HepG2 (cell line): ENCODE data around the gene ODC1. TPM values are rescaled to one million over a fixed set of nuclear protein-coding genes. Genes with fewer than 3 reads are reported as not detected.
A peak's percentile ranks its signal among the peaks of the same experiment; 100 is the strongest.

Experiments used
- ATF1 ChIP-seq: IDR thresholded peaks from 2 replicates; pipeline ENCODE4 v1.6.1; 2016; ENCODE audit warnings: mild to moderate bottlenecking, control low read depth
- ATRX ChIP-seq: sonication (generic); formaldehyde crosslinking; IDR thresholded peaks from 2 replicates; pipeline ENCODE4 v1.4.0; 2020; ENCODE audit warnings: missing genetic modification reagents, borderline replicate concordance
- HES4 ChIP-seq: sonication (generic); formaldehyde crosslinking; IDR thresholded peaks from 2 replicates; pipeline ENCODE4 v1.9.0; 2021; ENCODE audit warnings: mild to moderate bottlenecking, missing genetic modification reagents, borderline replicate concordance
- HNF4G ChIP-seq, 2 experiments: sonication (generic) in 1 of 2; formaldehyde crosslinking in 1 of 2; IDR thresholded peaks; 2 replicates each; pipeline versions ENCODE4 v1.4.0 to v1.6.1; 2011 to 2020; ENCODE audit warnings: borderline replicate concordance in 2 of 2, low read depth in 2 of 2, mild to moderate bottlenecking in 2 of 2, low read length in 1 of 2, missing genetic modification reagents in 1 of 2, moderate library complexity in 1 of 2
- POLR2AphosphoS2 ChIP-seq: IDR thresholded peaks from 2 replicates; pipeline ENCODE4 v1.6.1; 2011; ENCODE audit warnings: low read depth, low read length, improper control_type of control experiment
- PRMT3 ChIP-seq: sonication (generic); formaldehyde crosslinking; IDR thresholded peaks from 2 replicates; pipeline ENCODE4 v1.8.1; 2022; ENCODE audit warnings: low read depth, mild to moderate bottlenecking, moderate library complexity, missing genetic modification reagents, borderline replicate concordance
- ZBTB7A ChIP-seq: sonication (generic); formaldehyde crosslinking; IDR thresholded peaks from 2 replicates; pipeline ENCODE4 v1.8.0; 2022; ENCODE audit warnings: mild to moderate bottlenecking, missing genetic modification reagents
- ZIK1 ChIP-seq: sonication (generic); formaldehyde crosslinking; IDR thresholded peaks from 2 replicates; pipeline ENCODE4 v1.5.0; 2020; ENCODE audit warnings: mild to moderate bottlenecking, low read depth, missing genetic modification reagents, borderline replicate concordance
- ZNF121 ChIP-seq: sonication (generic); formaldehyde crosslinking; IDR thresholded peaks from 2 replicates; pipeline ENCODE4 v1.5.0; 2020; ENCODE audit warnings: mild to moderate bottlenecking, missing genetic modification reagents
- ZNF484 ChIP-seq: sonication (generic); formaldehyde crosslinking; IDR thresholded peaks from 2 replicates; pipeline ENCODE4 v1.5.1; 2020; ENCODE audit warnings: mild to moderate bottlenecking, low read depth, missing genetic modification reagents, borderline replicate concordance
- ZNF530 ChIP-seq: sonication (generic); formaldehyde crosslinking; IDR thresholded peaks from 2 replicates; pipeline ENCODE4 v1.5.0; 2020; ENCODE audit warnings: low read depth, mild to moderate bottlenecking, missing genetic modification reagents
- ZNF782 ChIP-seq: sonication (generic); formaldehyde crosslinking; IDR thresholded peaks from 2 replicates; pipeline ENCODE4 v1.4.0; 2020; ENCODE audit warnings: missing genetic modification reagents, mild to moderate bottlenecking, borderline replicate concordance
- polyA plus RNA-seq, 8 experiments: library from polyadenylated mRNA; depleted of rRNA in 3 of 8; stranded (reverse) in 7 of 8; unstranded in 1 of 8; fragments of >200 nt; fragmentation: Illumina TruSeq in 4 of 8; extraction: Trizol in 4 of 8; gene quantifications; 2 replicates each; pipeline versions ENCODE4 v1.2.1 to v1.2.3, GENCODE V29; 2011 to 2016; ENCODE audit warnings: low read depth in 4 of 8, missing spikeins in 1 of 8, mixed read lengths in 1 of 8; ENCODE audit not compliant: insufficient read depth in 1 of 8
- total RNA-seq, 5 experiments: library from RNA; depleted of rRNA; stranded (reverse); fragments of >200 nt; fragmentation: Illumina TruSeq; extraction: Trizol; gene quantifications; 2 replicates each; pipeline ENCODE4 v1.2.3, GENCODE V29; 2016; ENCODE audit warnings: low read depth in 1 of 5
- TF ChIP-seq, protein P1 (sequence below), 2 experiments: fragments of 450-650 bp in 1 of 2; sonication (generic) in 1 of 2; formaldehyde crosslinking in 1 of 2; IDR thresholded peaks; 2 replicates each; pipeline versions ENCODE4 v1.6.1 to v1.8.0; 2016 to 2022; ENCODE audit warnings: antibody characterized with exemption in 1 of 2, mild to moderate bottlenecking in 1 of 2, missing genetic modification reagents in 1 of 2
- TF ChIP-seq, protein P2 (sequence below): sonication (generic); formaldehyde crosslinking; IDR thresholded peaks from 2 replicates; pipeline ENCODE4 v1.8.0; 2022; ENCODE audit warnings: mild to moderate bottlenecking, missing genetic modification reagents
- TF ChIP-seq, protein P3 (sequence below): IDR thresholded peaks from 2 replicates; pipeline ENCODE4 v1.6.1; 2016; ENCODE audit warnings: low read depth

ODC1 gene
- total and polyA plus RNA-seq, 2 of the 13 experiments (the other 11 are each of a cell fraction or from before 2014, with no cell fraction given), result 142 to 371 TPM

DNA sequence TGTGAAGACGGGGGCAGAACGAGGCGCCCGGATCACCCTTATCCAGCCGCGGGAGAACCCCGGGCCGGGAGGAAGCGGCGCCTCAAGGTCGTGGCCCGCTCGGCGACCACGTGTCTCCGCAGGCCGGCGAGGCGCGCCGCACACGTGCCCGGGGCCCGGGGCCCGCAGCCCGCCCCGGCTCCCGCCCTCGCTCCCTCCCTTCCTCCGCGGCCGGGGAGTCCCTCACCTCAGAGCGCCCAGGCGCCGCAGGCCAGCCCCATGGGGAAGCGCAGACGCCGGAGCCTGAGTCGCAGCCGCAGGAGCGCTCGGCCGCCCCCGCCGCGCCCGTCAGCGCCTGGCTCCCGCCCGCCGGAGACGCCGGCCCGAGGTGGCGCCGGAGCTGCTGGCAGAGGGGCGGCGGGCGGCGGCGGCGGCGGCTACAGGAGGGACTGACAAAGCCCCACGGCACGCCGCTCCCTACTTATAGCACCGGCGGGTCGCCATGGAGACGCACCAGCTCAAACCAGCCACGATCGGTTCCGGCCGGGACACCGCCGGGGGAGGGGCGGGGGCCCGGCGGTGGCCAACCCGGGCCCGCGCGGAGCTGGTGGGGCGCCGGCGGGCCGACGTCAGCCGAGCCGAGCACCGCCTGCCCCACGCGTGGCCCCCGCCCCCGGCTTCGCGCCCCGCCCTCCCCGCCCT lies at the start of gene ODC1 (continued):
- TF ChIP-seq, protein P1, sequence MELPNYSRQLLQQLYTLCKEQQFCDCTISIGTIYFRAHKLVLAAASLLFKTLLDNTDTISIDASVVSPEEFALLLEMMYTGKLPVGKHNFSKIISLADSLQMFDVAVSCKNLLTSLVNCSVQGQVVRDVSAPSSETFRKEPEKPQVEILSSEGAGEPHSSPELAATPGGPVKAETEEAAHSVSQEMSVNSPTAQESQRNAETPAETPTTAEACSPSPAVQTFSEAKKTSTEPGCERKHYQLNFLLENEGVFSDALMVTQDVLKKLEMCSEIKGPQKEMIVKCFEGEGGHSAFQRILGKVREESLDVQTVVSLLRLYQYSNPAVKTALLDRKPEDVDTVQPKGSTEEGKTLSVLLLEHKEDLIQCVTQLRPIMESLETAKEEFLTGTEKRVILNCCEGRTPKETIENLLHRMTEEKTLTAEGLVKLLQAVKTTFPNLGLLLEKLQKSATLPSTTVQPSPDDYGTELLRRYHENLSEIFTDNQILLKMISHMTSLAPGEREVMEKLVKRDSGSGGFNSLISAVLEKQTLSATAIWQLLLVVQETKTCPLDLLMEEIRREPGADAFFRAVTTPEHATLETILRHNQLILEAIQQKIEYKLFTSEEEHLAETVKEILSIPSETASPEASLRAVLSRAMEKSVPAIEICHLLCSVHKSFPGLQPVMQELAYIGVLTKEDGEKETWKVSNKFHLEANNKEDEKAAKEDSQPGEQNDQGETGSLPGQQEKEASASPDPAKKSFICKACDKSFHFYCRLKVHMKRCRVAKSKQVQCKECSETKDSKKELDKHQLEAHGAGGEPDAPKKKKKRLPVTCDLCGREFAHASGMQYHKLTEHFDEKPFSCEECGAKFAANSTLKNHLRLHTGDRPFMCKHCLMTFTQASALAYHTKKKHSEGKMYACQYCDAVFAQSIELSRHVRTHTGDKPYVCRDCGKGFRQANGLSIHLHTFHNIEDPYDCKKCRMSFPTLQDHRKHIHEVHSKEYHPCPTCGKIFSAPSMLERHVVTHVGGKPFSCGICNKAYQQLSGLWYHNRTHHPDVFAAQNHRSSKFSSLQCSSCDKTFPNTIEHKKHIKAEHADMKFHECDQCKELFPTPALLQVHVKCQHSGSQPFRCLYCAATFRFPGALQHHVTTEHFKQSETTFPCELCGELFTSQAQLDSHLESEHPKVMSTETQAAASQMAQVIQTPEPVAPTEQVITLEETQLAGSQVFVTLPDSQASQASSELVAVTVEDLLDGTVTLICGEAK (IDR thresholded peaks at IDR 0.05), result no peak
- TF ChIP-seq, protein P1 (CRISPR knock-in tag; IDR thresholded peaks at IDR 0.05), result peak; percentile 91
- peak; percentile 100 for TF ChIP-seq ZIK1 (CRISPR knock-in tag)
- TF ChIP-seq, protein P2, sequence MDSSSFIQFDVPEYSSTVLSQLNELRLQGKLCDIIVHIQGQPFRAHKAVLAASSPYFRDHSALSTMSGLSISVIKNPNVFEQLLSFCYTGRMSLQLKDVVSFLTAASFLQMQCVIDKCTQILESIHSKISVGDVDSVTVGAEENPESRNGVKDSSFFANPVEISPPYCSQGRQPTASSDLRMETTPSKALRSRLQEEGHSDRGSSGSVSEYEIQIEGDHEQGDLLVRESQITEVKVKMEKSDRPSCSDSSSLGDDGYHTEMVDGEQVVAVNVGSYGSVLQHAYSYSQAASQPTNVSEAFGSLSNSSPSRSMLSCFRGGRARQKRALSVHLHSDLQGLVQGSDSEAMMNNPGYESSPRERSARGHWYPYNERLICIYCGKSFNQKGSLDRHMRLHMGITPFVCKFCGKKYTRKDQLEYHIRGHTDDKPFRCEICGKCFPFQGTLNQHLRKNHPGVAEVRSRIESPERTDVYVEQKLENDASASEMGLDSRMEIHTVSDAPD, result no peak
- peak; percentile 91; the same call in 1 of the 2 replicates for TF ChIP-seq ZNF782 (CRISPR knock-in tag)
- no peak for TF ChIP-seq ZNF530 (CRISPR knock-in tag)
- peak; percentile 100 for TF ChIP-seq HES4 (CRISPR knock-in tag)
- TF ChIP-seq ZBTB7A (CRISPR knock-in tag), result no peak
- TF ChIP-seq ATRX (CRISPR knock-in tag), result no peak
- TF ChIP-seq POLR2AphosphoS2, result 0 out of 2 replicates have a peak, but pooled peaks have one; percentile 5
- TF ChIP-seq, protein P3, sequence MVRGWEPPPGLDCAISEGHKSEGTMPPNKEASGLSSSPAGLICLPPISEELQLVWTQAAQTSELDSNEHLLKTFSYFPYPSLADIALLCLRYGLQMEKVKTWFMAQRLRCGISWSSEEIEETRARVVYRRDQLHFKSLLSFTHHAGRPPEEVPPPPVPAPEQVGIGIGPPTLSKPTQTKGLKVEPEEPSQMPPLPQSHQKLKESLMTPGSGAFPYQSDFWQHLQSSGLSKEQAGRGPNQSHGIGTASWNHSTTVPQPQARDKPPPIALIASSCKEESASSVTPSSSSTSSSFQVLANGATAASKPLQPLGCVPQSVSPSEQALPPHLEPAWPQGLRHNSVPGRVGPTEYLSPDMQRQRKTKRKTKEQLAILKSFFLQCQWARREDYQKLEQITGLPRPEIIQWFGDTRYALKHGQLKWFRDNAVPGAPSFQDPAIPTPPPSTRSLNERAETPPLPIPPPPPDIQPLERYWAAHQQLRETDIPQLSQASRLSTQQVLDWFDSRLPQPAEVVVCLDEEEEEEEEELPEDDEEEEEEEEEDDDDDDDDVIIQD (CRISPR knock-in tag), result no peak
- no peak for TF ChIP-seq ATF1
- no peak for TF ChIP-seq HNF4G (IDR thresholded peaks at IDR 0.05; ENCODE audit: borderline replicate concordance, low read depth, low read length)
- peak; percentile 68; the same call in 1 of the 2 replicates for TF ChIP-seq HNF4G (CRISPR knock-in tag; IDR thresholded peaks at IDR 0.05; ENCODE audit: borderline replicate concordance, low read depth)
- peak; percentile 75; the same call in 1 of the 2 replicates for TF ChIP-seq ZNF484 (CRISPR knock-in tag)
- peak; percentile 75 for TF ChIP-seq PRMT3 (CRISPR knock-in tag)
- TF ChIP-seq ZNF121, result peak; percentile 82; the same call in 1 of the 2 replicates
